NCI-H1694 treated with DMSO at 0.1 percent for 48 hours (cell line): ENCODE results near the gene PIF1.
A peak's percentile ranks its signal among the peaks of the same experiment; 100 is the strongest.

Source experiments
- DNase-seq: peaks from one replicate; lab custom pipeline; 2025; lab: John Stamatoyannopoulos, UW

PIF1 gene, protein sequence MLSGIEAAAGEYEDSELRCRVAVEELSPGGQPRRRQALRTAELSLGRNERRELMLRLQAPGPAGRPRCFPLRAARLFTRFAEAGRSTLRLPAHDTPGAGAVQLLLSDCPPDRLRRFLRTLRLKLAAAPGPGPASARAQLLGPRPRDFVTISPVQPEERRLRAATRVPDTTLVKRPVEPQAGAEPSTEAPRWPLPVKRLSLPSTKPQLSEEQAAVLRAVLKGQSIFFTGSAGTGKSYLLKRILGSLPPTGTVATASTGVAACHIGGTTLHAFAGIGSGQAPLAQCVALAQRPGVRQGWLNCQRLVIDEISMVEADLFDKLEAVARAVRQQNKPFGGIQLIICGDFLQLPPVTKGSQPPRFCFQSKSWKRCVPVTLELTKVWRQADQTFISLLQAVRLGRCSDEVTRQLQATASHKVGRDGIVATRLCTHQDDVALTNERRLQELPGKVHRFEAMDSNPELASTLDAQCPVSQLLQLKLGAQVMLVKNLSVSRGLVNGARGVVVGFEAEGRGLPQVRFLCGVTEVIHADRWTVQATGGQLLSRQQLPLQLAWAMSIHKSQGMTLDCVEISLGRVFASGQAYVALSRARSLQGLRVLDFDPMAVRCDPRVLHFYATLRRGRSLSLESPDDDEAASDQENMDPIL

DNA sequence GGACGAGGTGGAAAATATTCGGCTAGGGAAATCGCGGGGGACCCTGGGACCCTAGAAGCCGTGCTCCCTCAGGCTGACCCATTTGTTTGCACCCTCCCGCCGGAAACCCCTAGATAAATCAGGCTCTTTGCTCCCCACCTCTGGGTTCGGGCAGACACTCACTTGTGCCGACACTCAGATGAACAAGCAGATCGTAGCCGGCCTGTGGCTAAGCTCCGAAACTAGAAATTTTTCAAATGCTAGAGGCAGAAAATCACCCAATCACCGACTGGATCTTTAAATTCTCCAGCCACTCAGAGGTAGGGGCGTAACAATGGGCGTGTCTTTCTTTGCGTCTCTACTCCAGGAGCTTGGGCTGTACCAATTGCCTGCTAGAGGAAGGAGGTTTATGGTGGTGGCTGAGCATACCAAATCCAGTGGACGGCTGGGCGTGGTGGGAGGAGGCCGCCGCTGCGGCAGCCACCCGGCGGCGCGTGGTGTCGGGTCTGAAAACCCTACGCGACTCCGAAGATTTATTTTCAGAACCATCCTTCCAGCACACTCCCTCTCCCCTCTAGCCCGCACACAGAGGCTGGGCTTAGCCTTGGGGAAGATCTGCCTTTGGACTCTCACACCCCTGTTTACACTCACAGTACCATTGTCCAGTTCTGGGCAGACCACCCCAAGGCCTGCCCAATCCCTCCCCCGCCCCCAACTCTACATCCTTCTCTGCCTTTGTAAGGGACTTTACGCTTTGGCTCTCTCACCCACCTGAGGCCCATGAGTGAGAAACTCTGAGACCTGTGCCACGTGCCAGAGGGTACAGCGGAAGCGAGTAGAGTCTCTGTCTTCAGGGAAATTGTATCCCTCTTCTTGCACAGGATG, at the start of gene PIF1:
TSS of gene PIF1 (minus strand) at position 217 of the 864 bp plus-strand sequence. CDS start 1,312 bp downstream, outside the sequence.
- DNase-seq, result peak; percentile 95

DNA sequence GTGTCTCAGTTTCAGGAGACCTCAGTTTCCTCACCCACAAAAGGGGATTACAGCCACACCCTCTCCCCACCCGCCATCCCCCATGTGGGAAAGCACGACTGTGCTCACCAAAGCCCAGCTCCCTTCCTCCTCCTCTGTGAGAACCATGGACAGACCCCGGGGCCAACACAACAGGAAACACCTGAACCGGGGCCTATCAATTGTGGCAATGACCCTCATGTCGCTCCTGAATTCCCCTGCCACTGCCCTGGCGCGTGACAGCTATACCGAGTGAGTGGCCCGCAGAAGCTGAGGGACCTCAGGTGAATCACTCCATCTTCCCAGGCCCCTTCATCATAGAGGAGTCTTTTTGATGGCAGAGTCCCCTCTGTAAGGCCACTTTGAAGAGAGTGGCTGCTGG, 44.9 kb upstream of the PIF1 start:
- DNase-seq, result no peak

DNA sequence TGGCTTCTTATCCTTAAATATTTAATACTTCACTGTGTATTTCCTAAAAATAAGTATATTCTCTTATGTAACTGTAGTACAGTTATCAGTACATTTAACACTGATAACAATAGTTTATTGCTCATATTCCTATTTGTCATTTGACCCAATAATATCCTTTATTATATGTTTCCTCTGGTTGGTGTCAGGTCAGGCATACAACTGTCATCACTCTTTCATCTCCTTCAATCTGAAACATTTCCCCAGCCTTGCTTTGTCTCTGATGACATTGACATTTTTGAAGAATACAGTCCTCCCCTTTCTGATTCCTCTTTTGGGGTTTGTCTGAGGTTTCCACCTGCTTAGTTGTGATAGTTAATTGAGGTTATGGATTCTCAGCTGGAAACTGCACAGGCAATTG, 44.1 kb upstream of the PIF1 start:
- DNase-seq, result no peak

DNA sequence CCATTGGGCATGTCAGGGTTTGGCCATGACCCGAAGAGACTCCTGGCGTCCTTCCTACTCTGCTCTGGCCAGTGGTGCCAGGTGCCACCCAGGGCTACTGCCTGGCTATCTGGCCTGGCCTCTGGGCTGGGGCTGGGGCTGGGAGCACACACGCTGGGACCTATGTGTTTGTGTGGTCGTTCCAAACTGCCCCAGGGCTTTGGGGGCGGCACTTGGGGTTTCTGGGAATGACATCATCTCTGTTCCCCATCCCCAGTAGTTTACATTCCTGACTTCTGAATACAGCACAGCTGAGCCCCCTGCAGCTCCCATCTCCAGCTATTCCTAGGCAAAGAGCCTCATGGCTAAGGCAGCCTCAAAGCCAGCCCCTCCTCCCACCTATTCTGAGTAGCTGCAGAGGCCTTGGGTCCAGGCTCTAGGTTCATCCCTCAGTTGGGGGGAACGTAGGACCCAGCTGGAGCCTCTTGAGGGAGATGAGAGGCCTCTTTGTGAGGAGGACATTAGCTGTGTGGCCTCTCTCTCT, 40.6 kb upstream of the PIF1 start:
- no peak for DNase-seq

DNA sequence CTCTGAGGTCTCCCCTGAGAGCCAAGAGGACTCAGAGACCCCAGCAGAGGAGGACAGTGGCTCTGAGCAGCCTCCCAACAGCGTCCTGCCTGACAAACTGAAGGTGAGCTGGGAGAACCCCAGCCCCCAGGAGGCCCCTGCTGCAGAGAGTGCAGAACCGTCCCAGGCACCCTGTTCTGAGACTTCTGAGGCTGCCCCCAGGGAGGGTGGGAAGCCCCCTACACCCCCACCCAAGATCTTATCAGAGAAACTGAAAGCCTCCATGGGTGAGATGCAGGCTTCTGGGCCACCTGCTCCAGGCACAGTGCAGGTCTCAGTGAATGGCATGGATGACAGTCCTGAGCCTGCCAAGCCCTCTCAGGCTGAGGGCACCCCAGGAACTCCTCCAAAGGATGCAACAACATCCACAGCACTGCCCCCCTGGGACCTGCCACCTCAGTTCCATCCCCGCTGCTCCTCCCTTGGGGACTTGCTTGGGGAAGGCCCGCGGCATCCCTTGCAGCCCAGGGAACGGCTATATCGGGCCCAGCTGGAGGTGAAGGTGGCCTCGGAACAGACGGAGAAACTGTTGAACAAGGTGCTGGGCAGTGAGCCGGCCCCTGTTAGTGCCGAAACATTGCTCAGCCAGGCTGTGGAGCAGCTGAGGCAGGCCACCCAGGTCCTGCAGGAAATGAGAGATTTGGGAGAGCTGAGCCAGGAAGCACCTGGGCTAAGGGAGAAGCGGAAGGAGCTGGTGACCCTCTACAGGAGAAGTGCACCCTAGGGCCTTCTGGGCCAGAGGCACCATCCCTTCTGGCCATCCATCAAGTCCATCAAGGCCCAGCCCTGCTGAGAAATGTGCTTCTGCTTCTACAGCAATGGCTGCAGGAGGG, 39.9 kb upstream of the PIF1 start:
- DNase-seq, result no peak

DNA sequence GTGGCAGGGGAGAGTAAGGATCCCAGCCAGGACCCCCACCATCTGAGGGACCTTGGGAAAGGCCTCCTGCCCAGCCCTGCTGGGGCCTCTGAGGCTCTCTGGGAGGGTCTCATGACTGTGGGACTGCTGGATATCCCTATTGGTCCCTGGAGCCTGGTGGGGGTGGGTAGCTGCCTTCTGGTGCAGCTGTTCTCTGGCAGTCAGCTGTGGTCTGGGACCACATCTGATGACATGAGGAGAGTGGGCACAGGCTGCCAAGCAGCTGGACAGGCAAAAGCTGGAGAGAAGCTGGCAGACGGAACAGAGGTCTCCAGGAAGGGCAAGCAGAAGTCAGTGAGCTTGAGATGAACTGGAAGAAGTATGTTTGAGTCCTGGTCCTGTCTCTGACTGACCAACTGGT, 38.6 kb upstream of the PIF1 start:
- no peak for DNase-seq

DNA sequence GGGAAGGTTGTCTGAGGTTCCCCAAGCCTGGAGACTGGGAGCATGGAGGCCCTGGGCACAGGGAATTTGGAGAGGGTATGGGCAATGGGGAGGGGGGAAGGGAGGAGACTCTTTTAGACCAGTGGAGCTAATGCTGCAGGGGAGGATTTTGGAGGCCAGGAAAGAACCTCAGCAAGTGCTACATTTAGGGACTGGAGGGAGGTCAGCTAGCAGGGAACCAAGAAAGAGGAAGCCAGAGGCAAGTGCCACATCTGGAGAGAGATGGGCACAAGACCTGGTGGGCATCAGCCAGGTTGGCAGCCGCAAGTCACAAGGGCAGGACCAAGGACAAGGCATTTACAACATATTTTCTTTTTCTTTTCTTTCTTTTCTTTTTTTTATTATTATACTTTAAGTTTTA, 37.0 kb upstream of the PIF1 start:
- no peak for DNase-seq

DNA sequence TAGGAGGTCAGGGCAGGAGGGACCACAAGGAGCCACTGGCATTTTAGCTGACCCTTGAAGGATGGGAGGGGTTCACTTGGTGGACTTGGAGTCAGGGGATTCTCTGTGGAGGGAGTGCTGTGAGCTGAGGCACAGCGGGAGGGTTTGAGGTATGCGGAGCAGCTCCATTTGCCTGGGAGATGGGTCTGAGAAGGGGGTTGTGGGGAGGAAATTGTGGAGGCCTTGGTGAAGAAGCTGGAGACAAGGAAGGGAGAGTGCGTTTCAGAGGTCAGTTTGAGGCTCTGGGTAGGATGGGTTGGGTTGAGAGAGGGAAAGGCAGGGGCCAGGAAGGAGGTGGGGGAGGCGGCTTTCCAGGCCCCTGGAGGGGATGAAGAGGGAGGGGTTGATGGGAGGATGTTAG, 36.5 kb upstream of the PIF1 start:
- no peak for DNase-seq

DNA sequence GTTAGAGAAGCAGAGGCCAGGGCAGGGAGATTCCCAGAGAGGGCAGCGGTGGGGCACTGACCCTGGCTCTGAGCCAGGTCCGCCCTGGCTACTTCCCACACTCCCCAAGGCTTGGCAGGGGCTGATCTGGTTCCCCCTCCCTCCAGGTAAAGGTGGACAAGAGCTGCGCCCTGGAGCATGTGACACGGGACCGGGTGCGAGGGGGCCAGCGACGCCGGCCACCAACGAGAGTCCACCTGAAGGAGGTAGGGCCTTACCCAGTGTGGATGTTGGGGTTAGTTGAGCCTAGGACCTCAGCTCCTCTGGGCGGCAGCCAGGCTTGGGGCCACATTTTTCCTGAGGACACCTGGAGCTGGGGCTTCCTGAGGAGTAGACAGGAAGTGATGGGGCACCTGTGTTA, 35.9 kb upstream of the PIF1 start:
- DNase-seq, result no peak

DNA sequence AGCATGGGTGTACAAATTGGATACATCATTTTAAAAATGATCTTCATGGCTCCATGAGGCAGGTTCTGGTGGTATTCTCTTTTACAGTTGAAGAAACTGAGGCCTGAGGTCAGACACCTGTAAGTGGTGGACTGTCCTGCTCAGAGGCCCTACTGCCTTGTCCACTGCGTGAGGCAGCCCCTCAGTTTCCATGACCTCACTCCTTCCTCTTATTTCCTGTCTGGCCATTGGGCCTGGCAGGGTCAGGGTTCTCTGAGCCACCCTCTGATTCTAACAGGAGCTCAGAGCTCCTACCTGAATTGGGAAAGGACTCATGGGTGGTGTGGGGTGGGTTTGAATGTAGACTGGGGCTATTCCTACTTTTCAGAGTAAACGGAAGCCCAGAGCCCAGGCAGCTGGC, 33.8 kb upstream of the PIF1 start:
- no peak for DNase-seq

DNA sequence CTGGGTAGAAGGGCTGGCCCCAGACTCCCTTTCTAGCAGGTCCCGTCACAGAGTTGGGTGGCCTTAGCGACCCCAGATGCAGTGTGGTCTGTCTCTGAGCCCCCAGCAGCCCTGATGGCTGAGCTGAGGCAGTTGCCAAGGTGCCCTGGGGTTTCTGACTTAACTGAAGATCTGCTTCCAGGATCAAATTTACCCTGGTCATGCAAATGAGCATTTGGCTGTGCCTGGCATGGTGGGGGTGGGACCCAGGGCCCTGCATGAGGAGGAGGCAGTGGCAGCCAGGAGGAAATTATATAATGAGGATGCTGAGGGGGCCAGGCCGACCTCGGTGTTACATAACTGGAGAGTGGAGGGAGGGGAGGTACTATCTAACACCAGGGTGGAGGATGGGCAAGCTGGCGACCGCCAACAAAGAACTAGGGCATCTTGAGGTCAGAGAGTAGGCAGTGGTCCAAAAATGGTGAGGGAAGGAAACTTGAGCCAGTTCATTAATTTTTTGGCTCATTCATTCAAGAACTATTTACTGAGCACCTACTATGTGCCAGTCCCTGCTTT, 32.7 kb upstream of the PIF1 start:
- DNase-seq, result no peak

DNA sequence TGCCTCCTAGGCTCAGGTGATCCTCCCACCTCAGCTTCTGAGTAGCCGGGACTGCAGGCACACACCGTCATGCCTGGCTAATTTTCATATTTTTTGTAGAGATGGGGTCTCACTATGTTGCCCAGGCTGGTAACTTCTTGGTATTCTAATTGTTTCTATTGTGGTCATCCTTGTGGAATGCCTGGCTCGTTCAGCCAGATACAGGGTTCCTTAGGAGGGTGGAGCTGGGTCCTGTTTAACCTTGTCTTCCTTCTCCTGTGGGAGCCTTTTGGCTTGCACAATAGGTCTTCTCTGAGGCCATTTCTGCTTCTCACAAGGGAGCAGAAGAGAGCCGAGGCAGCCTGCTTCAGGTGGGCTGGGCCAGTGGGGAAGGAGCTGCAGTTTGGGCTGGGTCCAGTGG, 32.0 kb upstream of the PIF1 start:
- no peak for DNase-seq

DNA sequence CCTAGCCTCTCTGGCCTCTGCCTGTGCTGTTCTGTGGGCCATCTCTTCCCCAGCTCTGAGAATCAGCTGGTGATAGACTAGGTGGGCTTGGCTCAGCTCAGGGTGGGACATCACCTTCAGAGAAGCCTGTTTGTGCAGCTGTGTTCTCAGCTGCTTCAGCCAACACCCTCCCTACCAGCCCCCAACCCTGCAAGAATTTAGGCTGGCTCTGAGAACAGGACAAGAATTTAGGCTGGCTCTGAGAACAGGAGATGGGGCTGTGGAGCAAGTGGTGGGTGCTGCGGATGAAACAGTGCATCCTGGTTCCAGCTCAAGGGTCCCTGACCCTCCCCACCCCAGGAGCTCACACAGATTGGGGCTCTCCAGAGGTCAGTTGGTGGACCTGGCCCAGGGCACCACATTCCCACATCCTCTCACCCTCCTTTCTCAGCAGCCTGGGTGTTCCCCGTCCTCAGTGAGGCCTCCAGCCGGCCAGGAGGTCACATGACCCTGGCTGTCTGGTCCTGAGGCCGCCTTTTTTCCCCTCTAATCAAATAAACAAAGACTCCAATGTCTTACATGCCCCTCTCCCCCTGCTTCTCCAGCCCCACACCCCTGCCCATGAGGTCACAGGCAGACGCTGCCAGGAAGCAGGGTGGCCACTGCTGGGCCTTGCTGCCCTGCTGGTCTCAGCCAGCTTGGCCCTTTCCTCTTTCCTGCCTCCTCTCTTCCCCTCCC, 31.1 kb upstream of the PIF1 start:
- no peak for DNase-seq

DNA sequence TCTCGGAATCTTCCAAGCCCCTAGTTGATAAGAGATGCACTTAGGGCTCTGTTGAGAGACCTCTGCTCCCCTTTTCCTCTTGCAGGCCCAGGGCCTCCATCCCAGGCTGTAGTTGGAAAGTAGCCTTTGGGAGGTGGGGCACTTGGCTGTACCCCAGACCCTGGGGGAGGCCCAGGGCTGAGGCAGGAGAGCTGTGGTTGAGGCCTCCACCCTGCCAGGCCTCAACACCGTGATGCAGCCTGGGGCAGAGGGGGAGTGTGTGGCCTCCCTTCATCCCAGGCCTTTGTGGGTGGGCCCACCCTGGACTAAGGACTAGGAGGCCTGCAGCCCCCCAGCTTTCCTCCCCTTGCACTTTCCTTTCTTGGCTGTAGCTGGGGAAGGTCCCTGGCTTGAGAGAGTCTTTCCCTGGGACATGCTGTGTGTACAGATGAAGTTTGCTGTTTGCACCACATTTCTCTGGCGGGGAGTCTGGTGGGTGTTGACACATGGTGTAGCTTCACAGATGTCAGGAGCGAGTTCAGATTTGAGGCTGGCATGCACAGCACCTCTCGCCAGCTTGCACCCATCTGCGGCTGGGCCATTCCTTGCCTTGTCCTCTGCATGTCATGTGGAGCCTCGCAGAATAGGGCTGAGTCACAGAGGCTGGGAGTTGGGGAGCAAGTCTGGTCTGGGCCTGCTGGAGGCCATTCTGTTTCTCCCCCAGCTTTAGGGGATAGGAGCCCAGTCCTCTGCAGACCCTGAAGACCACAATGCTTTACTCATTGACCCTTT, 29.9 kb upstream of the PIF1 start:
- peak; percentile 79 for DNase-seq

DNA sequence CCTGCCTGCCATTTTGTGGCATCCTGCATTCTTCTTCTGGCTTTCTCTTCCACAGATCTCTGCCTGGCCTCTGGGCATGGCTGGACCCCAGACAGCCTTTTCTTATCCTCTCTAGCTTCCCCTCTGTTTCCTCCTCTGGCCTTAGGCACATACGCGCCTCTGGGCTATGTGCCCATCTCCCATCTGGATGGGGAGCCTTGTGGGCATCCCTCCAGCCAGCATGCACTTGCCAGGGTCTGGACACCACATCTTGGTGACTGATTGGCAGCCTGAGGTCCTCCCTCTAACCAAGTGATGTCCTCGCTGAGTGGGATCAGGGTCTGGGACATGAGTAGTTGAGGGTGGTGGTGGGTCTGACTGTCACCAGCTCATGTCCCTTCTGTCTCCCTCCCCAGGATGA, 29.1 kb upstream of the PIF1 start:
- DNase-seq, result no peak

DNA sequence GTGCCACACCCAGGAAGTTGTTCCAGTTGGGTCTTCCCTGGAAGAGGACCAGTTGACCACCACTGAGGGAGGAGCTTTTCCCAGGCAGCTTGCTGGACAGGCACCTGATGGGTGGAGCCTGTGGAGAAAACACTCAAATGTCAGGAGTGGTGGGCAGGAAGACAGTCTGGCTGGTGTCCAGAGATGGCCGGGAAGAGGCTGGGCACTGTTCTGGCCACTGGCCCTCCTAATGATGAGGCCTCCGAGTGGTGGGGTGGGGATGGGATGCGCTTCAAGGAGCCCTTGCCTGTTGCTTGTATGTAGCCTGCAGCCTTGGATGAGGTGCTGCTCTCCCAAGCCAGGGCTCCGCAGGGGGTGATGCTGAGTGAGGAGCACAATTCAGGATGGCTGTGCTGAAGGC, 28.6 kb upstream of the PIF1 start:
- no peak for DNase-seq

DNA sequence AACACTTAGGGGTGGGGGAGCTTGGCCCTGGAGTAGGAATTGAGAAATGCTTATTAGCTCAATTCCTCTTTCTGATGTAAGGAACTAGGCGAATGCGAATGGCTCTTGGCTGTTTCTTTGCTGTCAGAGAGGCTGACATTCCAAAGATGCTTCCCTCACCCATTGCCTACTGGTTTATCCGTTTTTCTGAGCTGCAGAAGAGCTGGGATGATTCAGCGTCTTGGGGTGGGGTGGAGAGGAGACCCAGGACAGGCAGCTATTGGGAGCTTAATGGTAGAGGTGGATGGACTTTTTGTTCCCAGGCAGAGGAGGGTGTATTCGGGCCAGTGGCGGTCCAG, 26.0 kb upstream of the PIF1 start:
- no peak for DNase-seq

DNA sequence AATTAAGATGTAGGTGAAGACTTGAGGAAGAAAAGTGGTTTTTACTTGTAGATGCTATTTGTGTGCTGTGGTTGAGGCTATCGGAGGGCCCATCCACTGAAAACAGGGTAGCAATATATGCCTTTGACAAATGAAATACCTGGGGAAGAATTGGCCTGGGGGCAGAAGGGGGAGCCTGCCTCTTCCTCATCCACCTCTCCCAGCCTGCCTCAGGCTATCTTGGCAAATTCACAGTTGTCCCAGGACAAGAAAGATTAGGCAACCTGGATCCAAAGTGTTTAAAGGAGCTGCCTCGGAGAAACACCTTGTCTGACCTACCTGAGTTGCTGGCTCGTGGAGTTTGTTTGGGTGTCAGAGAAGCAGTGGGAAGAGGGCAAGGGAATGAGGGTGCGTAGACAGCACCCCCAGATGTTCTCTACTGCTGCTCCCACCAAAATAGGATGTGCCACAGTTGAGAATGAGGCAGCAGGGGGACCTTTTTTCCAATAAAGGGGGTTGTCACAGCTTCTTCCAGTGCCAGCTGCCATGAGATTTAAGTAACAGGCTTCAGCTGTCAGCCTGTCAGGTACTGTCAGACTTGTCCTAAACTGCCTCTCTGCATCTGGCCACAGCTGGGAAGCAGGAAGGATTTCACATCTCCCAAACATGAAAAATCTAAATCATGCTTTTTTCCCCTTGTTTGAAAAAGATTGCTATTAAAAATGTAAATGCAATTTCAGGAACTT, 25.5 kb upstream of the PIF1 start:
- peak; percentile 3 for DNase-seq
